H1 (cell line): ENCODE data around the gene HOXA11. TPM values are rescaled to one million over a fixed set of nuclear protein-coding genes. Genes with fewer than 3 reads are reported as not detected.
A peak's percentile ranks its signal among the peaks of the same experiment; 100 is the strongest.

ENCODE experiments used
- CTCF ChIA-PET: fragments of 300-600 bp; sonication (Branson Sonifier 250); formaldehyde crosslinking; loops from one replicate; lab custom pipeline; 2021; ENCODE audit not compliant: partially characterized antibody; lab: Charles Lee
- POLR2A ChIA-PET: fragments of 300-600 bp; sonication (Branson Sonifier 250); formaldehyde crosslinking; loops from one replicate; lab custom pipeline; 2021; ENCODE audit warnings: inconsistent platforms; ENCODE audit not compliant: partially characterized antibody; lab: Charles Lee
- DNase-seq, 2 experiments: peaks; one replicate each; pipeline versions ENCODE4 v3.0.0 to v3.0.0-alpha.2; 2010 to 2022; ENCODE audit warnings: low spot score in 2 of 2, low read depth in 1 of 2, mixed read lengths in 1 of 2
- FAIRE-seq: peaks from 2 replicates; lab custom pipeline; 2011; peaks lifted over from hg19 to GRCh38; lab: Jason Lieb, UNC
- H2AFZ ChIP-seq: 2 replicates; pipeline ENCODE4 v1.8.1; 2012; ENCODE audit warnings: low read length, inconsistent platforms
- H2AK5ac ChIP-seq: 2 replicates; pipeline ENCODE4 v1.6.1; 2013; ENCODE audit warnings: low read depth, low read length
- H2BK120ac ChIP-seq: replicated peaks from 2 replicates; pipeline ENCODE3; 2013; ENCODE audit warnings: low read depth, low read length, inconsistent platforms
- H2BK12ac ChIP-seq: 2 replicates; pipeline ENCODE4 v1.6.1; 2013; ENCODE audit warnings: low read depth, low read length
- H2BK15ac ChIP-seq: 2 replicates; pipeline ENCODE4 v1.6.1; 2013; ENCODE audit warnings: low read length
- H2BK20ac ChIP-seq: 2 replicates; pipeline ENCODE4 v1.6.1; 2013; ENCODE audit warnings: low read length
- H2BK5ac ChIP-seq: 2 replicates; pipeline ENCODE4 v1.6.1; 2013; ENCODE audit warnings: low read depth, low read length
- H3K14ac ChIP-seq: 2 replicates; pipeline ENCODE4 v1.6.1; 2013; ENCODE audit warnings: inconsistent platforms; ENCODE audit not compliant: insufficient read length
- H3K18ac ChIP-seq: 2 replicates; pipeline ENCODE4 v1.6.1; 2013; ENCODE audit warnings: low read length; ENCODE audit errors: extremely low read depth
- H3K23ac ChIP-seq: 2 replicates; pipeline ENCODE4 v1.6.1; 2013; ENCODE audit warnings: inconsistent platforms; ENCODE audit not compliant: insufficient read length
- H3K23me2 ChIP-seq: 2 replicates; pipeline ENCODE4 v1.6.1; 2013; ENCODE audit warnings: low read depth, low read length
- H3K27ac ChIP-seq: 2 replicates; pipeline ENCODE4 v1.6.1; 2011; ENCODE audit warnings: low read depth, low read length, inconsistent platforms
- H3K27me3 ChIP-seq, 4 experiments: replicated peaks in 1 of 4; 1 replicate in 1 of 4; 2 replicates in 3 of 4; pipeline versions ENCODE4 v1.6.1 to v1.8.1; 2011 to 2013; ENCODE audit warnings: low read length in 3 of 4, mild to moderate bottlenecking in 3 of 4, inconsistent platforms in 2 of 4, mixed read lengths in 2 of 4, moderate library complexity in 1 of 4; ENCODE audit not compliant: control insufficient read depth in 3 of 4, insufficient read depth in 3 of 4; ENCODE audit errors: extremely low read depth in 1 of 4
- H3K36me3 ChIP-seq, 4 experiments: 2 replicates each; pipeline versions ENCODE4 v1.6.1 to v1.8.1; 2011 to 2013; ENCODE audit warnings: mild to moderate bottlenecking in 4 of 4, low read length in 3 of 4, moderate library complexity in 2 of 4, control low read depth in 1 of 4, inconsistent platforms in 1 of 4; ENCODE audit not compliant: insufficient read depth in 4 of 4, control insufficient read depth in 2 of 4
- H3K4ac ChIP-seq: replicated peaks from 2 replicates; pipeline ENCODE3; 2013; ENCODE audit warnings: low read length, low read depth, mixed read lengths, inconsistent platforms; ENCODE audit not compliant: insufficient read length
- H3K4me1 ChIP-seq, 4 experiments: replicated peaks in 1 of 4; 1 replicate in 1 of 4; 2 replicates in 3 of 4; pipeline versions ENCODE4 v1.6.1 to v1.8.1; 2011 to 2013; ENCODE audit warnings: low read length in 3 of 4, inconsistent platforms in 2 of 4, mixed read lengths in 1 of 4; ENCODE audit not compliant: insufficient read depth in 4 of 4, control insufficient read depth in 3 of 4
- H3K4me2 ChIP-seq, 2 experiments: 2 replicates each; pipeline versions ENCODE4 v1.6.1 to v1.8.1; 2011 to 2013; ENCODE audit warnings: low read depth in 2 of 2, low read length in 2 of 2, control low read depth in 1 of 2, inconsistent platforms in 1 of 2, mild to moderate bottlenecking in 1 of 2; ENCODE audit not compliant: insufficient read depth in 1 of 2
- H3K4me3 ChIP-seq, 4 experiments: fragments of 200-600, 300-600 bp in 1 of 4; sonication (generic), shearing (Covaris generic), sonication (Bioruptor Twin) in 1 of 4; 2 replicates each; pipeline versions ENCODE4 v1.5.1 to v1.8.1; 2011 to 2016; ENCODE audit warnings: low read length in 4 of 4, low read depth in 3 of 4, control low read depth in 2 of 4, inconsistent platforms in 2 of 4, mild to moderate bottlenecking in 2 of 4, mixed read lengths in 1 of 4, moderate library complexity in 1 of 4; ENCODE audit not compliant: insufficient read depth in 2 of 4; ENCODE audit errors: extremely low read depth in 1 of 4
- H3K56ac ChIP-seq: replicated peaks from 2 replicates; pipeline ENCODE3; 2013; ENCODE audit warnings: low read depth, mild to moderate bottlenecking, mixed read lengths, low read length, inconsistent platforms; ENCODE audit not compliant: insufficient read length
- H3K79me1 ChIP-seq: 2 replicates; pipeline ENCODE4 v1.6.1; 2013; ENCODE audit warnings: low read depth, low read length, control low read depth
- H3K79me2 ChIP-seq, 2 experiments: 2 replicates each; pipeline versions ENCODE4 v1.6.1 to v1.8.1; 2012 to 2013; ENCODE audit warnings: low read length in 2 of 2, mild to moderate bottlenecking in 2 of 2, inconsistent platforms in 1 of 2; ENCODE audit not compliant: insufficient read depth in 2 of 2, control insufficient read depth in 1 of 2
- H3K9ac ChIP-seq, 4 experiments: replicated peaks in 1 of 4; 1 replicate in 1 of 4; 2 replicates in 3 of 4; pipeline versions ENCODE4 v1.6.1 to v1.8.1; 2011 to 2013; ENCODE audit warnings: low read depth in 3 of 4, low read length in 3 of 4, control low read depth in 2 of 4, mild to moderate bottlenecking in 2 of 4, moderate library complexity in 2 of 4, inconsistent platforms in 1 of 4; ENCODE audit errors: extremely low read depth in 1 of 4
- H3K9me3 ChIP-seq, 2 experiments: 2 replicates each; pipeline versions ENCODE4 v1.6.1 to v1.8.1; 2012 to 2013; ENCODE audit warnings: mild to moderate bottlenecking in 2 of 2, moderate library complexity in 2 of 2, control low read depth in 1 of 2, inconsistent platforms in 1 of 2, low read depth in 1 of 2, low read length in 1 of 2, mixed read lengths in 1 of 2; ENCODE audit not compliant: insufficient read depth in 2 of 2
- H4K20me1 ChIP-seq, 2 experiments: replicated peaks in 1 of 2; 2 replicates each; pipeline versions ENCODE3 to v1.8.1; 2011 to 2013; ENCODE audit warnings: inconsistent platforms in 2 of 2, low read length in 2 of 2, mild to moderate bottlenecking in 1 of 2; ENCODE audit not compliant: insufficient read depth in 2 of 2, control insufficient read depth in 1 of 2
- H4K5ac ChIP-seq: 2 replicates; pipeline ENCODE4 v1.6.1; 2013; ENCODE audit warnings: low read length, low read depth, mixed read lengths, inconsistent platforms; ENCODE audit not compliant: insufficient read length
- H4K8ac ChIP-seq: 2 replicates; pipeline ENCODE4 v1.8.0; 2013; ENCODE audit warnings: mild to moderate bottlenecking, moderate library complexity, low read length, inconsistent platforms; ENCODE audit not compliant: insufficient read depth; ENCODE audit errors: extremely low read depth
- H4K91ac ChIP-seq: replicated peaks from 2 replicates; pipeline ENCODE3; 2013; ENCODE audit warnings: low read length, mixed read lengths, inconsistent platforms; ENCODE audit not compliant: insufficient read length
- CTBP2 ChIP-seq: IDR thresholded peaks from 2 replicates; pipeline ENCODE4 v1.7.0; 2011; ENCODE audit warnings: borderline replicate concordance, mild to moderate bottlenecking, moderate library complexity, mixed read lengths, low read length; ENCODE audit not compliant: insufficient read depth, insufficient read length
- EP300 ChIP-seq, 2 experiments: IDR thresholded peaks; 1 replicate in 1 of 2; 2 replicates in 1 of 2; pipeline ENCODE4 v1.6.1; 2011 to 2012; ENCODE audit warnings: low read depth in 2 of 2, low read length in 2 of 2, mild to moderate bottlenecking in 2 of 2, borderline replicate concordance in 1 of 2, inconsistent platforms in 1 of 2, moderate library complexity in 1 of 2
- EZH2 ChIP-seq: fragments of 200-600 bp; sonication (generic); IDR thresholded peaks from 2 replicates; pipeline ENCODE4 v1.7.1; 2012; ENCODE audit warnings: low read depth, mild to moderate bottlenecking, moderate library complexity, low read length, inconsistent platforms; ENCODE audit not compliant: severe bottlenecking
- MAX ChIP-seq: IDR thresholded peaks from 2 replicates; pipeline ENCODE4 v1.6.1; 2012; ENCODE audit warnings: inconsistent platforms
- RNF2 ChIP-seq: fragments of 200-900, 300-1000 bp; sonication (generic); IDR thresholded peaks from 2 replicates; pipeline ENCODE4 v1.7.1; 2016; ENCODE audit warnings: borderline replicate concordance, low read depth, mild to moderate bottlenecking, antibody characterized with exemption, low read length; ENCODE audit not compliant: poor library complexity, severe bottlenecking; ENCODE audit errors: missing control alignments
- SUZ12 ChIP-seq: fragments of 200-600 bp; sonication (generic); IDR thresholded peaks from 2 replicates; pipeline ENCODE4 v1.6.1; 2012; ENCODE audit warnings: mild to moderate bottlenecking, inconsistent platforms, low read length, moderate library complexity, mixed read lengths
- TAF7 ChIP-seq: optimal IDR thresholded peaks from 2 replicates; pipeline ENCODE3; 2011; ENCODE audit warnings: low read depth, mild to moderate bottlenecking, inconsistent platforms, low read length, moderate library complexity, borderline replicate concordance
- WGBS, 2 experiments: shearing (Covaris generic) in 1 of 2; methylation state at CpG; one replicate each; pipeline versions ENCODE4 v1.1.6 to v1.1.7; 2013 to 2015; ENCODE audit warnings: low lambda C conversion rate in 2 of 2, mixed read lengths in 2 of 2, inconsistent platforms in 1 of 2, low coverage in 1 of 2, missing lambda C conversion rate in 1 of 2; ENCODE audit not compliant: insufficient replicate concordance in 2 of 2, insufficient coverage in 1 of 2, insufficient read length in 1 of 2; ENCODE audit errors: extremely low coverage in 1 of 2, missing lambda C conversion rate in 1 of 2; 5-methylcytosine and 5-hydroxymethylcytosine counted together
- polyA plus RNA-seq, 7 experiments: library from polyadenylated mRNA; depleted of rRNA in 3 of 7; stranded (reverse) in 5 of 7; unstranded in 2 of 7; fragments of >200 nt in 5 of 7; fragments of 200-250 nt in 2 of 7; gene quantifications; 1 replicate in 5 of 7; 2 replicates in 1 of 7; 4 replicates in 1 of 7; pipeline versions ENCODE4 v1.2.1 to v1.2.3, GENCODE V29; 2011 to 2013; ENCODE audit warnings: missing spikeins in 2 of 7, mixed read lengths in 2 of 7
- total RNA-seq: library from RNA; stranded (reverse); fragmentation: NEBNext Ultra II Directional; extraction: Animal tissue kit (Norgen Biotek cat#: 25700); gene quantifications from 2 replicates; pipeline ENCODE4 v1.2.1, GENCODE V29; 2021
- TF ChIP-seq, protein P1 (sequence below): IDR thresholded peaks from 2 replicates; pipeline ENCODE4 v1.6.1; 2012; ENCODE audit warnings: inconsistent platforms

The HOXA11 gene
- total and polyA plus RNA-seq, 2 of the 8 experiments (the other 6 are each of a cell fraction or from before 2014, with no cell fraction given), result not detected

GRCh38 chr7:27188386-27189294 is 3.6 kb upstream of the HOXA11 start:
- CTCF ChIA-PET, result interaction anchor here (0.7 to 9.1 kb wide), 10 partner anchors 9 to 958 kb away, joined by 3 to 64 read pairs (median 4); partner anchors contain the start of gene HOXA7
- Histone ChIP-seq H3K4me2 (peak overlapping the region; percentile 29 to 41), H4K8ac (peak overlapping the region; percentile 1; the same call in 1 of the 2 replicates), H4K5ac (no peak overlapping the region), H2BK12ac (peak overlapping the region; percentile 60; the same call in 1 of the 2 replicates), H2BK120ac (no peak overlapping the region), H2AK5ac (no peak overlapping the region), H2AFZ (no peak overlapping the region), H3K27ac (no peak overlapping the region), H2BK5ac (no peak overlapping the region)
- DNase-seq (peak in 1 of 2 experiments; percentile 70), FAIRE-seq (no peak)
- no peak for TF ChIP-seq EP300 (IDR thresholded peaks at IDR 0.05; ENCODE audit: borderline replicate concordance in 1 of 2, low read depth in 2 of 2, low read length in 2 of 2)
- TF ChIP-seq EZH2, result peak; percentile 87
- peak; percentile 94 for TF ChIP-seq SUZ12
- peak; percentile 76 for TF ChIP-seq CTBP2
- no peak for TF ChIP-seq TAF7
- peak; percentile 88 for TF ChIP-seq RNF2
- TF ChIP-seq MAX, result peak; percentile 45; the same call in 1 of the 2 replicates
- TF ChIP-seq, protein P1, sequence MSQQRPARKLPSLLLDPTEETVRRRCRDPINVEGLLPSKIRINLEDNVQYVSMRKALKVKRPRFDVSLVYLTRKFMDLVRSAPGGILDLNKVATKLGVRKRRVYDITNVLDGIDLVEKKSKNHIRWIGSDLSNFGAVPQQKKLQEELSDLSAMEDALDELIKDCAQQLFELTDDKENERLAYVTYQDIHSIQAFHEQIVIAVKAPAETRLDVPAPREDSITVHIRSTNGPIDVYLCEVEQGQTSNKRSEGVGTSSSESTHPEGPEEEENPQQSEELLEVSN, result peak; percentile 51; the same call in 1 of the 2 replicates
- TF ChIP-seq, all 59 proteins: peak for 6
- POLR2A ChIA-PET, result no interaction called here
- Histone ChIP-seq H2BK20ac (no peak overlapping the region), H3K4me3 (peak overlapping the region in 1 of 4 experiments; percentile 38; a peak in 2 of 8 replicates), H3K23me2 (no peaks in the 10 kb centered on the region), H3K79me1 (no peaks in the 10 kb centered on the region), H3K9ac (no peak overlapping the region), H4K20me1 (peaks cover 33 to 59% of the 10 kb centered on the region in 2 experiments), H2BK15ac (no peak overlapping the region), H3K4ac (no peak overlapping the region), H3K4me1 (peaks cover 0 to 27% (median 17%) of the 10 kb centered on the region in 4 experiments; a peak in 6 of 7 replicates), H3K79me2 (no peaks in the 10 kb centered on the region), H3K23ac (no peak overlapping the region), H3K27me3 (peaks cover 98 to 100% (median 99%) of the 10 kb centered on the region in 4 experiments), H3K14ac (no peak overlapping the region), H3K36me3 (peaks cover 0 to 15% (median 0%) of the 10 kb centered on the region in 4 experiments; a peak in 1 of 8 replicates), H3K9me3 (peaks cover 0 to 3% of the 10 kb centered on the region in 2 experiments; a peak in 1 of 4 replicates), H3K56ac (no peak overlapping the region), H3K18ac (no peak overlapping the region), H4K91ac (no peak overlapping the region)
- WGBS, 2 experiments, result 6% methylated on average over 47 of the region's 49 CpGs; no CpG with 5 or more reads in 1 of the 2 experiments
